NCI-H2107 (cell line): ENCODE data around the gene LMOD1.
A peak's percentile ranks its signal among the peaks of the same experiment; 100 is the strongest.
"Not testable (repeated sequence)": the region's sequence is repeated elsewhere in the genome, so short reads cannot be mapped to it uniquely, and the experiment has no call there.

Experiments used
- DNase-seq: peaks from one replicate; lab custom pipeline; 2025; lab: John Stamatoyannopoulos, UW

LMOD1 gene

GRCh38 chr1:201947697-201948008 is 1.3 kb upstream of the LMOD1 start:
- no peak for DNase-seq

GRCh38 chr1:201945863-201946223 is 505 bp downstream of the LMOD1 start:
- no peak for DNase-seq

GRCh38 chr1:201945157-201945556 is 1.2 kb downstream of the LMOD1 start:
- DNase-seq: no peak

GRCh38 chr1:201944639-201945038 is 1.7 kb downstream of the LMOD1 start:
- DNase-seq: no peak

- DNase-seq: no peak
Measured at GRCh38 chr1:201944002-201944401, 2.3 kb downstream of the LMOD1 start.

- no peak for DNase-seq
Measured at GRCh38 chr1:201942129-201942495, 4.2 kb downstream of the LMOD1 start.

GRCh38 chr1:201941420-201942128 is 4.8 kb downstream of the LMOD1 start:
- peak; percentile 64 for DNase-seq

- not testable (repeated sequence) for DNase-seq
Measured at GRCh38 chr1:201940316-201940715, 6.0 kb downstream of the LMOD1 start.

- no peak for DNase-seq
Measured at GRCh38 chr1:201939574-201939973, 6.8 kb downstream of the LMOD1 start.

GRCh38 chr1:201939148-201939547 is 7.2 kb downstream of the LMOD1 start:
- DNase-seq: no peak

GRCh38 chr1:201938440-201939035 is 7.8 kb downstream of the LMOD1 start:
- no peak for DNase-seq

- DNase-seq: no peak
Measured at GRCh38 chr1:201937624-201938213, 8.6 kb downstream of the LMOD1 start.

GRCh38 chr1:201933840-201934430 is 12.4 kb downstream of the LMOD1 start:
- no peak for DNase-seq

GRCh38 chr1:201930803-201931202 is 15.5 kb downstream of the LMOD1 start:
- no peak for DNase-seq

GRCh38 chr1:201930137-201930536 is 16.2 kb downstream of the LMOD1 start:
- no peak for DNase-seq

GRCh38 chr1:201928266-201928665 is 18.1 kb downstream of the LMOD1 start:
- no peak for DNase-seq

- no peak for DNase-seq
Measured at GRCh38 chr1:201925981-201926645, 20.2 kb downstream of the LMOD1 start.

GRCh38 chr1:201925301-201925567 is 21.1 kb downstream of the LMOD1 start:
- DNase-seq: no peak

GRCh38 chr1:201921952-201922558 is 24.3 kb downstream of the LMOD1 start:
- no peak for DNase-seq

- DNase-seq: no peak
Measured at GRCh38 chr1:201918343-201918742, 28.0 kb downstream of the LMOD1 start.

GRCh38 chr1:201917362-201918033 is 28.9 kb downstream of the LMOD1 start:
- no peak for DNase-seq

- no peak for DNase-seq
Measured at GRCh38 chr1:201916649-201917249, 29.6 kb downstream of the LMOD1 start.
